ENCODE results near the gene SPRY2. TPM values are rescaled to one million over a fixed set of nuclear protein-coding genes. Genes with fewer than 3 reads are reported as not detected.
A peak's percentile ranks its signal among the peaks of the same experiment; 100 is the strongest.
"Not testable (repeated sequence)": the region's sequence is repeated elsewhere in the genome, so short reads cannot be mapped to it uniquely, and the experiment has no call there.

Gene SPRY2
- polyA plus RNA-seq, 1 donor from 2014 or later, result not detected

DNA sequence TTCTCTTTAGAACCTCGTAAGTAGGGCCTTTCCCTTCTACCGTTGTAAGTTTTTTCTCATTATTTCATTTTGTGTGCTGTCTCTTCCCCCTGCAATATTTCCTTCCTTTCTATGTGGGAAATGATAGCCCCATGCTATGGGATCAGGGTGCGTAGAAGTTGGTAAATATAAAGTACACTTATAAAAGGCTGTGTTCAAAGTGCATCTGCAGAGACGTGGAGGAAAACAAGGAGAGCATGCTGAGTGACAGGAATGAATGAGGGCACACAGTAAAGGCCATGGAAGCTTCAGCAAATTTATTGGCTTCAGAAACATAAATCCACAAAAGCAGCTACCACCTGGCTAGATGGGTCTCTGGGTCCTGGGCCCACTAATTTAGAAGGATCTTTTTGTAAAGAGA, 21.6 kb upstream of the SPRY2 start:
- Mint-ChIP-seq H3K36me3 (no peaks in the 10 kb centered on the region), H3K27ac (no peak overlapping the region), H3K4me3 (no peak overlapping the region), H3K27me3 (peaks cover 2% of the 10 kb centered on the region), H3K9me3 (no peaks in the 10 kb centered on the region), H3K4me1 (peaks cover 0 to 1% (median 0%) of the 10 kb centered on the region in 3 donors)

DNA sequence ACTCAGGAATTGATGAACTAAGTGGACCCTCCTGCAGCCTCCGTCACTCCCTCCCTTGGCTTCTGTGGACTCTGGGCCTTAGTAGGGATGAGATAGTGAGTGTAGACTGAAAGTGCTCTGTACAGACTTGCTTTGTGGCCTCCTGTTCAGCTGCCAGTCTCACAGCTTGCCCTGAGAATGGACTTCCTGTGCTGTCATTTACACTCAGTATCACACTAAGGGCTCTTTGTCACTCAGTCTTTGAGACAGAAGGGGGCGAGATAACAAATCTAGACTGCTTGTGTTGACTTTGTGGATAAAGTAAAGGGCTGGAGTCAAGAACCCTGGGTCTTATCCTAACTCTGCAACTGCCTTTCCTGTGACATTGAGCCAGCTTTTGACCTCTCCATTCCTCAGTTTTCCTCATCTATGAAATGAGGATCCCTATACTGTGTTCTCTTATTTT, 21.0 kb upstream of the SPRY2 start:
- no peak overlapping the region for H3K4me3 Mint-ChIP-seq
- no peaks in the 10 kb centered on the region for H3K36me3 Mint-ChIP-seq
- H3K27me3 Mint-ChIP-seq, result peaks cover 2% of the 10 kb centered on the region
- H3K27ac Mint-ChIP-seq, result no peak overlapping the region
- H3K9me3 Mint-ChIP-seq, result no peaks in the 10 kb centered on the region
- H3K4me1 Mint-ChIP-seq, result peaks cover 0 to 1% (median 0%) of the 10 kb centered on the region in 3 donors

DNA sequence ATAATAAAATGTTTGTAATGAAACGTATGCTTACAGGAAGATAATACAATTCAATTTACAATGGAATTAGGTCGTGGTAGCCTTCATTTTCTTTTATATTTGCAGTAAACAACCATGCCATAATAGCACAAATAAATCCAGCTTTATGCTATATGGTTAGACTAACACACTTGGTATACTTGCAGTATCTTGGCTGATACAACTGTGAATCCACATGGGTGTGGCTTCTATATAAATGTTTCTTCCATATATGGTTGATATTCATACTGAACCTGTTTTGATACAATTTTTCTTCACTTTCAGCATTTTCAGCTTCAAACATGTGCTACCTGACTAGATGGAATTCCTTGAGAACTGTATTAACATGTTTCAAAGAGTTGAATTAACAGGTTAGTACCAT, 20.4 kb upstream of the SPRY2 start:
- H3K9me3 Mint-ChIP-seq, result no peaks in the 10 kb centered on the region
- no peaks in the 10 kb centered on the region for H3K36me3 Mint-ChIP-seq
- H3K27ac Mint-ChIP-seq, result no peak overlapping the region
- peaks cover 2% of the 10 kb centered on the region for H3K27me3 Mint-ChIP-seq
- H3K4me1 Mint-ChIP-seq, result peaks cover 0 to 1% (median 0%) of the 10 kb centered on the region in 3 donors
- no peak overlapping the region for H3K4me3 Mint-ChIP-seq

DNA sequence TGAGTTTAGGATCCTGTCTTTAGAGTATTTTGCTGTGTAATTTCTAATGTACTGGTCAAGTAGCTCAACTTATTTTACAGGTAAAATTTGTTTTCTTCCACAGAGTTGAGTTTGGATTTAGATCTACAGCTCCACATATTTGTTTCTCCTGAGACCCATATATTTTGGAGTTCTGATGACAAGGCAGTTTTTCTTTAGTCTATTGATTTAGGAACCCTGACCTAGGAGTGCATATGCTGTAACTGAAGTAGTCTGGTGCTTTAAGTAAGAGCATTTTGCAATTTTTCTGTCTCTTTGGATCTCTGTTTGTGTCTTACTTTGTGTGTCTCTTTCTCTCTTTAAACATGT, 19.5 kb upstream of the SPRY2 start:
- Mint-ChIP-seq H3K27me3 (peaks cover 2% of the 10 kb centered on the region), H3K36me3 (no peaks in the 10 kb centered on the region), H3K4me3 (no peak overlapping the region), H3K9me3 (no peaks in the 10 kb centered on the region), H3K4me1 (peaks cover 0 to 1% (median 0%) of the 10 kb centered on the region in 3 donors), H3K27ac (no peak overlapping the region)

DNA sequence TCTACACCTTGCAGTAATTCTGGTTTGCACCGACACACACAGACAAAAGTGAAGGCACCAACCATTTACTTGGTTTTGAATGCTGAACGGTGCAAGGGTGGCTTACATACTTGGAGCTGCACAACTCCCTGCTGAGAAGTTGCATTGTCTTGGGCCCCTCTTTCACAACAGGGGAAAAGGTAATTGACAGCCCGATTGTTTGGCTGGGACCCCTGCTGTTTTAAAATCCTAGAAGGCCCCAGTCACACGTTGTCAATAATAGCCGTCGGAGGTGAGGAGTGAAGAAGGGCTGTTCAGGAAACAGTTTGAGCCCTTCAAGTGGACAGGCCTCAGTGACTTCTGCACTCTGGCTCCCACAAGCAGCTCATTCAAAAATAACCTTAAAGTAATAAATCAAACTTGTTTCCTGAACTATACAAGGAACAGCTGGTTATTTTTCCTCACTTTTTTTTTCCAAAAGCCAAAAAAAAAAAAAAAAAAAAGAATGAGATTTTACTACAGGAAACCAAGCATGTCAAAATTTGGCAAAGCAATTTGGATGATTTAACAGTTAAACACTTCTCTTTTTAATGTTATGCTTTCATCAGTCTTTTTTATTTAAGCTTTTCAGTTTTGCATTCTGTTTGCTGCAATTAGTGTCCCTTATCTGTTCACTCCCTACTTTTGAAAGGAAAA, 19.0 kb upstream of the SPRY2 start:
- peaks cover 2% of the 10 kb centered on the region for H3K27me3 Mint-ChIP-seq
- H3K4me3 Mint-ChIP-seq, result no peak overlapping the region
- no peaks in the 10 kb centered on the region for H3K9me3 Mint-ChIP-seq
- no peaks in the 10 kb centered on the region for H3K36me3 Mint-ChIP-seq
- peaks cover 0 to 1% (median 0%) of the 10 kb centered on the region in 3 donors for H3K4me1 Mint-ChIP-seq
- H3K27ac Mint-ChIP-seq, result no peak overlapping the region

DNA sequence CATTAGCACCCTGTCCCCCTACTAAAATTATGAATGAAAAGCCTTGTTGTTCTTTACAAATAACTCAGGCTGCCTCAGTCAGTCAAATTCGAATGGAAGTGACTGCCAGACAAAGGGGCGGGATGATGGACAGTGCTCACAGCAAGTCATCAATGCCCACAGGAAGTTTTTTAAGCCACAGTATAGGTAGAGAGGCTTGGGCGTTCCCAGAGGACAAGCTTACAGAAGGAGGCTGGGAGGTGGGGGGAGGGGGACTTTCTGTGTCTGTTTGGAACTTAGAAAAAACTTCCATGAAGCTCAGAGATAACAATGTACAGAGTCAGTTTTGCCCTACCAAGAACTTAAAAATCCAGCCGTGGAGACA, 18.5 kb upstream of the SPRY2 start:
- Mint-ChIP-seq H3K36me3 (no peaks in the 10 kb centered on the region), H3K4me3 (no peak overlapping the region), H3K27me3 (peaks cover 2% of the 10 kb centered on the region), H3K4me1 (peaks cover 0 to 1% (median 0%) of the 10 kb centered on the region in 3 donors), H3K9me3 (no peaks in the 10 kb centered on the region), H3K27ac (no peak overlapping the region)

DNA sequence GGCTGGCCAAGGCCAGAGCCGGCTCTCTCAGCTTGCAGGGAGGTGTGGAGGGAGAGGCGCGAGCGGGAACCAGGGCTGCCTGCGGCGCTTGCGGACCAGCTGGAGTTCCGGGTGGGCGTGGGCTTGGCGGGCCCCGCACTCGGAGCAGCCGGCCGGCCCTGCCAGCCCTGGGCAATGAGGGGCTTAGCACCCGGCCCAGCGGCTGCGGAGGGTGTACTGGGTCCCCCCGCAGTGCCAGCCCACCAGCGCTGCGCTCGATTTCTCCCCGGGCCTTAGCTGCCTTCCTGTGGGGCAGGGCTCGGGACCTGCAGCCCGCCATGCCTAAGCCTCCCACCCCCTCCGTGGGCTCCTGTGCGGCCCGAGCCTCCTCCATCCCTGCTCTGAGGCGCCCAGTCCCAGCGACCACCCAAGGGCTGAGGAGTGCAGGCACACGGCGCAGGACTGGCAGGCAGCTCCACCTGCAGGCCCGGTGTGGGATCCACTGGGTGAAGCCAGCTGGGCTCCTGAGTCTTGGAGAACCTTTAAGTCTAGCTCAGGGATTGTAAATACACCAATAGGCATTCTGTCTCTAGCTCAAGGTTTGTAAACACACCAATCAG, 14.7 kb upstream of the SPRY2 start:
- H3K4me3 Mint-ChIP-seq, H3K9me3 Mint-ChIP-seq, H3K27ac Mint-ChIP-seq, H3K27me3 Mint-ChIP-seq, H3K4me1 Mint-ChIP-seq, H3K36me3 Mint-ChIP-seq: not testable (repeated sequence)

DNA sequence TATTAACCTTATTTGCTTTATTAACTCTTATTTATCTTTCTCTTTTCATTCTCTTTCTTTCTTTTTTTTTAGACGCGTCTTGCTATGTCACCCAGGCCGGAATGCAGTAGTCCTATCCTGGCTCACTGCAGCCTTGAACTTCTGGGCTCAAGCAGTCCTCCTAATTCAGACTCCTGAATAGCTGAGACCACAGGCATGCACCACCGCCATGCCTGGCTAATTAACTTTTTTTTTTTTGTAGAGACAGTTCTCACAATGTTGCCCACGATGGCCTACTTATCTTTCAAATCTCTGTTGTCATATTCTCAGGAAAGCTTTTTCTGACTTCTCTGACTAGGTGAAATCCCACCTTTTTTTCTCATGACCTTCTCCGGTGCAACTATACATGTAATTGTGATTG, 7.8 kb upstream of the SPRY2 start:
- Mint-ChIP-seq H3K27ac (no peak overlapping the region), H3K4me3 (no peak overlapping the region), H3K27me3 (peaks cover 14% of the 10 kb centered on the region), H3K36me3 (no peaks in the 10 kb centered on the region), H3K9me3 (peaks cover 2 to 4% (median 2%) of the 10 kb centered on the region in 3 donors), H3K4me1 (peaks cover 0 to 7% (median 0%) of the 10 kb centered on the region in 3 donors)

DNA sequence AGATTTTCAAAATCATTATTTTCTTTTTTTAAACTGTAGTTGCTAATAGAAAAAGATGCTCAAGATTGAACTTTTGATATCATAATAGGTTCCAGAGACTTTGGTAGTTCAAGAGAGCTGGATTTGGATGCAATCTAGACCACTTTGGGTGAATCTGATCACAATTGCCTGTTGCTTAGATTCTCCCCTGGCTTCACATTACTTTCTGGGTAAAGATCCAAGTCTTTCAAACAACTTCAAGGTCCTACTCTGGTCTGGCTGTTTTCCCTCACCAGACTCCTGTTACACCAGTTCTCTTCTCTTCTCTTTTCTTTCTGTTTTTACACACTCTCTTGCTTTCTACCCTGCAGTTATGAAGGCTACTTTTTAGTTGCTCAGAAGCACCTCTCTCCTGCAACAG, 7.4 kb upstream of the SPRY2 start:
- peaks cover 3 to 10% (median 3%) of the 10 kb centered on the region in 3 donors for H3K4me1 Mint-ChIP-seq

DNA sequence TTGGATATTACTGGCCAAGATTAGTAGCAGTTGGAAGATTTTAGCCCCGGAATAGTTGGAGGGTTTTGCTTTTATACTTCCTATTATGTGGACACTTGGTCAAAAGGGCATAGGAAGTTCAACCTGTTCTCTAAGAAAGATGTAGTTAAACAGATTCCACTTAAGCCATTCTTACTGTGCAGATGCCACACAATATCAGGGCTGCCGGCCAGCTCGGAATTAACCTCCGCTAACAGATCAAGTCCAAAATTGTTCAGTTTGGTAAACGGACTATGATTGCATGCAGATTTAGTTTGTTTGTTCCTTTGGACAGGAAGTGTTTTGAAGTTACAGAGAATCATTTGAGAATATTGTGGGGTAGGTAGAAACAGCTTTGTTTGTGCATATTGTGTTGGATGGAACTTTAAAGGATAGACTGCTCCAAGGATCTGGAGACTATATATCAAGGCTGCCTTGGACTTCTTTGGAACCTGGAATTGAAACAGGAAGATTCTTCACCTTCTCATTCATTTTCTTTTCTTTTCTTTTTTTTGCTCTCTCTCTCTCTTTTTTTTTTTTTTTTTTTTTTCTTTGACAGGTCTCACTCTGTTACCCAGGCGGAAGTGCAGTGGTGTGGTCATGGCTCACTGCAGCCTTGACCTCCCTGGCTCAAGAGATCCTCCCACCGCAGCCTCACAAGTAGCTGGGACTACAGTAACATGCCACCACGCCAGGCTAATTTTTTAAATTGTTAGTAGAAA, 5.0 kb upstream of the SPRY2 start:
- H3K27ac Mint-ChIP-seq, result no peak overlapping the region
- H3K9me3 Mint-ChIP-seq, result peaks cover 0 to 2% (median 0%) of the 10 kb centered on the region in 3 donors
- peaks cover 8 to 23% (median 8%) of the 10 kb centered on the region in 3 donors for H3K4me1 Mint-ChIP-seq
- peaks cover 24% of the 10 kb centered on the region for H3K27me3 Mint-ChIP-seq
- H3K36me3 Mint-ChIP-seq, result no peaks in the 10 kb centered on the region
- no peak overlapping the region for H3K4me3 Mint-ChIP-seq

More for the DNA sequence above, 7.4 kb upstream of the SPRY2 start:
- peaks cover 2 to 4% (median 2%) of the 10 kb centered on the region in 3 donors for H3K9me3 Mint-ChIP-seq
- peaks cover 14% of the 10 kb centered on the region for H3K27me3 Mint-ChIP-seq
- H3K4me3 Mint-ChIP-seq, result no peak overlapping the region
- no peaks in the 10 kb centered on the region for H3K36me3 Mint-ChIP-seq
- H3K27ac Mint-ChIP-seq, result peak overlapping the region in 1 of 3 donors; percentile 62

DNA sequence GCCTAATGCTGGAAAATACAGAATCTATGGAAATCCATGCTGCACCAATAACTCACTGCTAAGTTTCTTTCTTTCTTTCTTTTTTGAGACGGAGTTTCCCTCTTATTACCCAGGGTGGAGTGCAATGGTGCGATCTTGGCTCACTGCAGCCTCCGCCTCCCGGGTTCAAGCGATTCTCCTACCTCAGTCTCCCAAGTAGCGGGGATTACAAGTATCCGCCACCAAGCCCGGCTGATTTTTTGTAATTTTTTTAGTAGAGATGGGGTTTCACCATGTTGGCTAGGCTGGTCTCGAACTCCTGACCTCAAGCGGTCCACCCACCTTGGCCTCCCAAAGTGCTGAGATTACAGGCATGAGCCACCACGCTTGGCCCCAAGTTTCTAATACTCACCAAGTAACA, 3.1 kb upstream of the SPRY2 start:
- not testable (repeated sequence) for H3K9me3 Mint-ChIP-seq, H3K36me3 Mint-ChIP-seq, H3K4me3 Mint-ChIP-seq, H3K27ac Mint-ChIP-seq
- Mint-ChIP-seq H3K27me3 (peaks cover 27% of the 10 kb centered on the region), H3K4me1 (peaks cover 10 to 28% (median 11%) of the 10 kb centered on the region in 3 donors)

DNA sequence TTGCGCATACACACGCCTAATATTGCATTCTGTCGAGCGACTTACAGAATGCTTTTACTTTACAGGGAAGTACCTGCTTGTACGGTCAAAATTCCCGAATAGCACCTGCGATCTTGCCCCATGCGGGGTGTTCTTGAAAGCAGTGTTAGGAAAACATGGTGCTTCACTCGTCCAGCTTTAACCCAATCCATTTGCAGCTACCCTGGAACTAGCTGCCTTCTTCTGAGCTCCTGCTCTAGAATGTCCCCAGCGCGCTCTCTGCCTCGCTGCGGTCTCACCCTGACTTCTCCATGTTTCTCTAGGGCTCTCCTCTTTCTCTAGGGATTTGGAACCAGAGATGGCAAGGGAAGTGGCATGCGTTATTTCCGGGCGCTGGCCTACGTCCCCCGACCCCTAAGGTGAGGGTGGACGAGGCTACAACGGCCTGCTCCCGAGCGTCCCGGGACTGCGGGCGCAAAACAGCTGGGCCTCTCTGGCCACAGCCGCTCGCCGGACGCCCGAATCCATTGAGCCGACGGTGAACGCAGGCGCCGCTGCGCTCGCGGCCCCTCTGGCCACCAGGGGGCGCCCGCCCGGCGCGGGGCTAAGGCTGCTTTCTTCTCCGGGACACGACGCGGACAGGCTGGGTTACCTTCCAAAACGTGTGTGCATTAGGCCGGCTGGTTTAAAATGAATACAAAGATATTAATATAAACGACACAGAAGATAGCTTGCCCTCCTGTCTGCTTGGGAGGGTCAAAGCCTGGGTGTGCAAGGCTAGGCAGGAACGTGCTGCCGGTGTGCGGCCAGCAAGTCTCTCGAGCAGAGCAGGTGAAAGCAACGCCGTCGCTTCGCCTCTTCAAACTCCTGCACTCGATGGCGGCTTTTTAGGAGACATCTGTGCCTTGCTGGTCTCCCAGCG, 1.8 kb upstream of the SPRY2 start:
- Mint-ChIP-seq H3K4me1 (peaks cover 10 to 28% (median 11%) of the 10 kb centered on the region in 3 donors), H3K36me3 (no peaks in the 10 kb centered on the region), H3K27ac (peak overlapping the region in 2 of 3 donors; percentile 71 to 73), H3K4me3 (peak overlapping the region; percentile 70 to 87 (median 85)), H3K27me3 (peaks cover 27% of the 10 kb centered on the region), H3K9me3 (peaks cover 0 to 2% (median 0%) of the 10 kb centered on the region in 3 donors)

DNA sequence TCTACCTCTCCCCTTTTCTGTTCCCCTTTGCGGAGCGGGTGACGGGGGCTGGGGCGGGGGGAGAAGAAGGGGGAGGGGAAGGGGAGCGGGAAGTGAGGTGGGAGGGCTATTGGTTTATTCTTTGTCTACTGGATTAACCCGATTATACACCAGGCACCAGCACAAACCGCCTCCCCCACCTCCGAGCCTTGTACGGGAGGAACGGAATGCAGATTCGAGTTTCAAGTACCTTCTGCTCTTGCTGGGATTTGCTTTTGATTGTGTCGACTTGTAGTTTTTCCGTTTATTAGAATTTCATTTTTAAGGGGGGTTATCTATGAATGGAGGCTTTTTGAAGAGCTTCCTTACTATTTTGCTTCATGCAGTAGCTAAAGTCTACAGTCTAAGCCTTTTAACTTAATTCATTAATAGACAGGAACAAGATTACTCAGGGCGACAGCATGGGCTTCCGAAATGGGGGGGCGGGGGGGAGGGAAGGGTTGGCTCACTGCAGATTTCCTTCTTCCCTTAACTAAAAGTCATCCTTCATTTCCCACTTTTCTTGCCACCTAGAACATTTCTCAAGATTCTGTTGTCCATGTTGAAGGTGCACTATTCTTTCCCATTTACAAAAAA, 937 bp upstream of the SPRY2 start:
- peaks cover 32% of the 10 kb centered on the region for H3K27me3 Mint-ChIP-seq
- H3K9me3 Mint-ChIP-seq, result peaks cover 0 to 2% (median 0%) of the 10 kb centered on the region in 3 donors
- H3K4me1 Mint-ChIP-seq, result peaks cover 10 to 28% (median 11%) of the 10 kb centered on the region in 3 donors
- no peaks in the 10 kb centered on the region for H3K36me3 Mint-ChIP-seq
- H3K27ac Mint-ChIP-seq, result no peak overlapping the region
- peak overlapping the region; percentile 75 to 87 (median 85) for H3K4me3 Mint-ChIP-seq

DNA sequence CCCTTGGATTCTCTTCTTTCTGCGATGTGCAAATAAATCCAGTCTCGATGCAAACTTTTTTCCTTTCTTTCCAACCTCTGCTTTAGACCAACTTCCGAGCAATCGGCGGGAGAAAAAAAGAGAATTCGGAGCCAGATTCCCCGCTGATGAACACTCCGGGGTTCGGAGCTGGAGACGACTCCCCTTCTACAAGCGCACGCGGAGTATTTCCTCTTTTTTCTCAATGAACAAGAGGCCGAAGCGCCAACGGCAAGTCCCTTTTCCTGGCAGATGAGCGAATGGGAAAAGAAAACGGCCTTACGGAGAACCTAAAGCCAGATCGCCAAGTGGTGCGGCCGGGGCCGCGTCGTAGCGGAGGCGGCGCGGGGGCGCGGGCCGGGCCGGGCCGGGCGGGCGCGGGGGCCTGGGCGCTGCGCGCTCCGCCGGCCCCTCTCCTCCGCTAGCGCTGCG, 250 bp downstream of the SPRY2 start:
- Mint-ChIP-seq H3K36me3 (no peaks in the 10 kb centered on the region), H3K4me1 (peaks cover 10 to 25% (median 11%) of the 10 kb centered on the region in 3 donors), H3K9me3 (no peaks in the 10 kb centered on the region), H3K4me3 (peak overlapping the region in 2 of 4 donors; percentile 91 to 95), H3K27me3 (peaks cover 29% of the 10 kb centered on the region), H3K27ac (peak overlapping the region in 1 of 3 donors; percentile 25)
